ENCODE results near the gene TBC1D22A.

DNA sequence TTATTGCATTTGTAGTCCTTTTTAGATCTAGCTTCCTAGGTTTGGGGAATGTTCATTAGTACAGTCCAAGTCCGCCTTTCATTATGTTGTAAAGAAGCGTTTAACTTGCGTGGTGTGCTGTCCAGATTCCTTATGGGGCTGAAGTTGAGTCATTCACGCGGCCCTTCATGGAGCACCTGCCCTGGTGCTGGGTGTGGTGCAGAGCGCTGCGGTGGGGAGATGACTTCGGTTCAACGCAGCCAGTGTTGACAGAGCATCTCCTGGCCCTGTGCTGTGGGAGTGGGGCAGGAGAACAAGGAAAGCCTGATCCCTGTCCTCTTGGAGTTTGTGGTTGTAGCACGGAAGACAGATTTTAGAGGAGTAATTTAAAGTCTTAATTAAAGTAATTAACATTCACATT lies 152.0 kb downstream of the TBC1D22A start:
- TF ChIP-seq, protein P1, sequence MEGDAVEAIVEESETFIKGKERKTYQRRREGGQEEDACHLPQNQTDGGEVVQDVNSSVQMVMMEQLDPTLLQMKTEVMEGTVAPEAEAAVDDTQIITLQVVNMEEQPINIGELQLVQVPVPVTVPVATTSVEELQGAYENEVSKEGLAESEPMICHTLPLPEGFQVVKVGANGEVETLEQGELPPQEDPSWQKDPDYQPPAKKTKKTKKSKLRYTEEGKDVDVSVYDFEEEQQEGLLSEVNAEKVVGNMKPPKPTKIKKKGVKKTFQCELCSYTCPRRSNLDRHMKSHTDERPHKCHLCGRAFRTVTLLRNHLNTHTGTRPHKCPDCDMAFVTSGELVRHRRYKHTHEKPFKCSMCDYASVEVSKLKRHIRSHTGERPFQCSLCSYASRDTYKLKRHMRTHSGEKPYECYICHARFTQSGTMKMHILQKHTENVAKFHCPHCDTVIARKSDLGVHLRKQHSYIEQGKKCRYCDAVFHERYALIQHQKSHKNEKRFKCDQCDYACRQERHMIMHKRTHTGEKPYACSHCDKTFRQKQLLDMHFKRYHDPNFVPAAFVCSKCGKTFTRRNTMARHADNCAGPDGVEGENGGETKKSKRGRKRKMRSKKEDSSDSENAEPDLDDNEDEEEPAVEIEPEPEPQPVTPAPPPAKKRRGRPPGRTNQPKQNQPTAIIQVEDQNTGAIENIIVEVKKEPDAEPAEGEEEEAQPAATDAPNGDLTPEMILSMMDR (IDR thresholded peaks at IDR 0.05): no peak
- TF ChIP-seq POLR2A (IDR thresholded peaks at IDR 0.05): no peak
- TF ChIP-seq POLR2AphosphoS5 (IDR thresholded peaks at IDR 0.05): no peak
- TF ChIP-seq EP300 (IDR thresholded peaks at IDR 0.05): no peak

Measured in upper lobe of left lung (tissue), 4 donors.